T-helper 2 cell treated with Interferon-gamma antibody and Interleukin-4, amounts not matched to agents 100 ng/mL and 5 ng/mL, for 36 hours (primary cell): ENCODE measurements around the gene CARF. TPM values are rescaled to one million over a fixed set of nuclear protein-coding genes. Genes with fewer than 3 reads are reported as not detected.
"Not testable (repeated sequence)": the region's sequence is repeated elsewhere in the genome, so short reads cannot be mapped to it uniquely, and the experiment has no call there.

Source experiments
- intact Hi-C: fragments of 100-400 bp; cut with micrococcal nuclease; formaldehyde crosslinking; loops from one replicate; pipeline ENCODE4 v1.15.1; 2023
- total RNA-seq: library from RNA; stranded (reverse); gene quantifications from 2 replicates; pipeline ENCODE4 v1.2.3, GENCODE V29; 2022

Gene CARF
- total RNA-seq, 1 donor from 2014 or later: 8.0 TPM

- intact Hi-C loops: no loop called here
These were observed 20.5 kb downstream of the CARF start for GRCh38 chr2:202932425-202933138.

- intact Hi-C loops: no loop called here
These were observed 21.1 kb downstream of the CARF start for GRCh38 chr2:202933139-202933510.

GRCh38 chr2:202933958-202934357, 21.9 kb downstream of the CARF start:
- intact Hi-C loops: no loop called here

- intact Hi-C loops: no loop called here
These were observed 22.4 kb downstream of the CARF start for GRCh38 chr2:202934456-202934855.

GRCh38 chr2:202938960-202939359, 26.9 kb downstream of the CARF start:
- intact Hi-C loops: no loop called here

GRCh38 chr2:202941771-202942170, 29.7 kb downstream of the CARF start:
- intact Hi-C loops: no loop called here

- intact Hi-C loops: no loop called here
These were observed 32.3 kb downstream of the CARF start for GRCh38 chr2:202944408-202944807.

- intact Hi-C loops: no loop called here
These were observed 32.7 kb downstream of the CARF start for GRCh38 chr2:202944816-202945215.

GRCh38 chr2:202945497-202945896, 33.4 kb downstream of the CARF start:
- intact Hi-C loops: no loop called here

- intact Hi-C loops: not testable (repeated sequence)
These were observed 37.3 kb downstream of the CARF start for GRCh38 chr2:202949333-202949732.

- intact Hi-C loops: no loop called here
These were observed 38.5 kb downstream of the CARF start for GRCh38 chr2:202950592-202950991.

- intact Hi-C loops: no loop called here
These were observed 48.4 kb downstream of the CARF start for GRCh38 chr2:202960524-202960923.

GRCh38 chr2:202963712-202964111, 51.6 kb downstream of the CARF start:
- intact Hi-C loops: no loop called here

- intact Hi-C loops: no loop called here
These were observed 53.9 kb downstream of the CARF start for GRCh38 chr2:202965810-202966460.

GRCh38 chr2:202969404-202969803, 57.3 kb downstream of the CARF start:
- intact Hi-C loops: not testable (repeated sequence)

GRCh38 chr2:202976809-202977208, 64.7 kb downstream of the CARF start:
- intact Hi-C loops: no loop called here

- intact Hi-C loops: no loop called here
These were observed 70.9 kb downstream of the CARF start for GRCh38 chr2:202982779-202983491.

- intact Hi-C loops: no loop called here
These were observed 77.7 kb downstream of the CARF start for GRCh38 chr2:202989749-202990148.

- intact Hi-C loops: no loop called here
These were observed 78.4 kb downstream of the CARF start for GRCh38 chr2:202990501-202990900.

GRCh38 chr2:202997113-202997512, 85.0 kb downstream of the CARF start:
- intact Hi-C loops: not testable (repeated sequence)

- intact Hi-C loops: no loop called here
These were observed 90.2 kb downstream of the CARF start for GRCh38 chr2:203002054-203002821.

GRCh38 chr2:203003716-203004115, 91.6 kb downstream of the CARF start:
- intact Hi-C loops: no loop called here
